Mucosa of rectum (tissue), 2 donors: Measurements from ENCODE around the gene FHAD1.

ENCODE experiments used
- H3K27ac ChIP-seq, 2 donors: one replicate each; pipeline ENCODE4 v1.7.0; 2013; ENCODE audit warnings: inconsistent platforms in 2 of 2, low read depth in 2 of 2, low read length in 2 of 2
- H3K27me3 ChIP-seq, 2 donors: one replicate each; pipeline ENCODE4 v1.7.0; 2013; ENCODE audit warnings: low read length in 2 of 2; ENCODE audit not compliant: control insufficient read depth in 2 of 2, insufficient read depth in 2 of 2
- H3K36me3 ChIP-seq, 2 donors: one replicate each; pipeline ENCODE4 v1.7.0; 2013; ENCODE audit warnings: low read length in 2 of 2; ENCODE audit not compliant: control insufficient read depth in 2 of 2, insufficient read depth in 2 of 2
- H3K4me1 ChIP-seq, 2 donors: one replicate each; pipeline ENCODE4 v1.7.0; 2013; ENCODE audit warnings: low read length in 2 of 2, mild to moderate bottlenecking in 1 of 2; ENCODE audit not compliant: control insufficient read depth in 2 of 2, insufficient read depth in 2 of 2
- H3K4me3 ChIP-seq, 2 donors: one replicate each; pipeline ENCODE4 v1.7.0; 2013; ENCODE audit warnings: low read length in 2 of 2
- H3K9ac ChIP-seq, 2 donors: one replicate each; pipeline ENCODE4 v1.7.0; 2013; ENCODE audit warnings: low read length in 2 of 2, low read depth in 1 of 2, mild to moderate bottlenecking in 1 of 2
- H3K9me3 ChIP-seq, 2 donors: one replicate each; pipeline ENCODE4 v1.7.0; 2013; ENCODE audit warnings: low read length in 2 of 2; ENCODE audit not compliant: control insufficient read depth in 2 of 2
- donor health status: healthy.
- donor health status: Normal muscosa, but diverticular disease.

FHAD1 gene

DNA sequence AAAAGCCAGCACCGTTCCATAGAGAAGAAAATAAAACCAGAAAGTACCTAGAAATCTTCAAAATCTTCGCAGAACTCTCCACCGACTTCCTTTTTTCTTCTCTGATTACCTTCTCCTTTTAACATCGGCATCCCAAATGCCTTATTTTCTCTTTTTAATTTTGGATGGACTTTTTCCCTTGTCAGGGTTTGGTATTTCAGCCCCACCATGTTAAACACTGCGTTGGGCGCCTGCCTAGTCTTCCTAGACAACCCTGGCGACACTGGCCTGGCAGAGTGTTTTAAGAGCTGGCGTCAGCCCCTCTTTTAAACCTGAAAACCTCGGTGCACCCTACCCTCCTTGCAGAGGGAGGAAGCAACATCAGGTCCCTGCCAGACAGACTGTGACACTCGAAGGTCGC is 96.7 kb downstream of the FHAD1 start:
- no peaks in the 10 kb centered on the region for H3K27me3 ChIP-seq
- H3K4me3 ChIP-seq: no peak overlapping the region
- H3K27ac ChIP-seq: no peak overlapping the region
- H3K4me1 ChIP-seq: peaks cover 14 to 41% of the 10 kb centered on the region in 2 donors
- no peaks in the 10 kb centered on the region for H3K9me3 ChIP-seq
- H3K9ac ChIP-seq: no peak overlapping the region
- H3K36me3 ChIP-seq: no peaks in the 10 kb centered on the region

DNA sequence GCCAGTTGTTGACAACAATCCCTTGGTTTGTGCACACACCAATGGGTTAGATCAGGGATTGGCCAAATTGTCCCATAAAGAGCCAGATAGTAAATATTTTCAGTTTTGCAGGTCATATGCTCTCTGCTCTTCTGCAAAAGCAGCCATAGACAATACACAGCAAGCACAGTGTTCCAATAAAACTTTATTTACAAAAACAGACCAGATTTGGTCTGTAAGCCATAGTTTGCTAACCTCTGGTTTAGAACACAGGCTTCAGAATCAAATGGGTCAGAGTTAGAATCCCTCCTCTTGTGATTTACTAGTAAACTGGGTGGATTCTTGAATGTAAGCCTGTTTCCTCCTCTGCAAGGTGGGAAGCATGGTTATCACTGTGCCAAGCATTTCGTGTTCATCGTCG is 97.4 kb downstream of the FHAD1 start:
- H3K9me3 ChIP-seq: no peaks in the 10 kb centered on the region
- no peak overlapping the region for H3K27ac ChIP-seq
- H3K9ac ChIP-seq: no peak overlapping the region
- H3K27me3 ChIP-seq: no peaks in the 10 kb centered on the region
- no peak overlapping the region for H3K4me3 ChIP-seq
- peaks cover 11 to 34% of the 10 kb centered on the region in 2 donors for H3K4me1 ChIP-seq
- H3K36me3 ChIP-seq: no peaks in the 10 kb centered on the region

DNA sequence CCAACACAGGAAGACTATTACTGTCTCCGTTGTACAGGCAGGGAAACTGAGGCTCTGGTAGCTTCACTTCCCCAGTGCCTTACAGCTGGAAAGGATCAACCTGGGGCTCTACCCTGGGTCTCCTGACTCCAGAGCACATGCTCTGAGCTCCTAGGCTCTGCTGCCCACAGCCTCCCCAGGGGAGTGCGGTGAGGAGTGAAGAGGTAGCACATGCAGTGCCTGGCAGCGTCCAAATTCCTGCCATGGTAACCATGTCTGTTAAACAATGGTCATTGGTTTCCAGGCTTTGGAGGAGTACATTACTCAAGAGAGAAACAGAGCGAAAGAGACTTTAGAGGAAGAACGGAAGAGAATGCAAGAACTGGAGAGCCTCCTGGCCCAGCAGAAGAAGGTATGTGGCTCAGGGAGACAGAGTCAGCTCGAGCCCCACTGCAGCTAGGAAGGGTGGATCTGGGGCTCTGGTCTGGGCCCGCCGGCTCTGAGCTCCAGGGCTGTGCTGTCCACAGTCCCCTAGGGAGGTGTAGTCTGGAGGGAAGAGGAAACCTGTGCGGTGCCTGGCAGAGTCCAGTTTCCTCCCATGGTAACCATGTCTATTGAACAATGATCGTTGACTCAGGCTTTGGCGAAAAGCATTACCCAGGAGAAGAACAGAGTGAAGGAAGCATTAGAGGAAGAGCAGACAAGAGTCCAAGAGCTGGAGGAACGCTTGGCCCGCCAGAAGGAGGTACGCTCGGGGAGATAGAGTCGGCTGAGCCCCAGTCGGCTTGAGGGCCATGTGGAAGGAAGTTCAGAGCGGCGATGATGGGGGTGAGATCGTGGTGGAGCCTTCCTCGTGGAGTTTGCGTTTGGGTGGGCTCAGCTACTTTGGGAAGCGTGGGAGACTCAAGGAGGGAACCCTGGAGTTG is 98.0 kb downstream of the FHAD1 start:
- Histone ChIP-seq H3K27ac (peak overlapping the region in 1 of 2 donors; percentile 55), H3K4me1 (peaks cover 16 to 37% of the 10 kb centered on the region in 2 donors), H3K36me3 (no peaks in the 10 kb centered on the region), H3K9ac (no peak overlapping the region), H3K9me3 (no peaks in the 10 kb centered on the region), H3K4me3 (no peak overlapping the region), H3K27me3 (no peaks in the 10 kb centered on the region)

DNA sequence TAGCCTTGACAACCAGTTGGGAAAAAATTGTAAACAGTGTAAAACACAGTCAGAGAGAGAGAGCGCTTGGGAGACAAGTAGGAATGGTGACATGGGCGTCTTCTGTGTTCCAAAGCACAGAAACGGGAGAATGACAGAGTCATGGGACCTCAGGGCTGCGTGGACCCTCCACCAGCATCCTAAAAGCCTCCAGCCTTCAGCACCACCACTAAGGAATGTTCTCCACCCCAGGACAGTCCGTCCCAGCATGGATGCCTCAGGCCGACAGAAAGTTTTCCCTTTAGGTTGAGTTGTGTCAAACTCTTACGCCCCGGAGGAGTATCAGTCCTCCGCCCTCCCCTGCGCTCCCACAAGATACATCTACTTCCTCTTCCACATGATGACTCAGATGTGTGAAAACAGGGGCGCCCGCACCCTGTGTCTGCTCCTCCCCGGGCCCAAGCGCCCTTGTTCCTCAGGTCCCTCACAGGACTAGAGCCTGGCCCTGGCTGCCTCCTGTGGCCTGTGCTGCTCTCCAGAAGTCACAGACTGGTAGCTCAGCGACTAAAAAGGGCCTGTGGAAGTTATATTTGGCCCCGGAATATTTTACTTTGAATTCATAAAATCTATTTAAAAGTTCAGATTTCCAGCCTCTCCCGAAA is 98.8 kb downstream of the FHAD1 start:
- H3K4me3 ChIP-seq: no peak overlapping the region
- H3K4me1 ChIP-seq: peaks cover 21 to 40% of the 10 kb centered on the region in 2 donors
- no peaks in the 10 kb centered on the region for H3K9me3 ChIP-seq
- H3K9ac ChIP-seq: peak overlapping the region in 1 of 2 donors; percentile 29
- H3K27ac ChIP-seq: peak overlapping the region; percentile 9 to 55
- no peaks in the 10 kb centered on the region for H3K36me3 ChIP-seq
- no peaks in the 10 kb centered on the region for H3K27me3 ChIP-seq

DNA sequence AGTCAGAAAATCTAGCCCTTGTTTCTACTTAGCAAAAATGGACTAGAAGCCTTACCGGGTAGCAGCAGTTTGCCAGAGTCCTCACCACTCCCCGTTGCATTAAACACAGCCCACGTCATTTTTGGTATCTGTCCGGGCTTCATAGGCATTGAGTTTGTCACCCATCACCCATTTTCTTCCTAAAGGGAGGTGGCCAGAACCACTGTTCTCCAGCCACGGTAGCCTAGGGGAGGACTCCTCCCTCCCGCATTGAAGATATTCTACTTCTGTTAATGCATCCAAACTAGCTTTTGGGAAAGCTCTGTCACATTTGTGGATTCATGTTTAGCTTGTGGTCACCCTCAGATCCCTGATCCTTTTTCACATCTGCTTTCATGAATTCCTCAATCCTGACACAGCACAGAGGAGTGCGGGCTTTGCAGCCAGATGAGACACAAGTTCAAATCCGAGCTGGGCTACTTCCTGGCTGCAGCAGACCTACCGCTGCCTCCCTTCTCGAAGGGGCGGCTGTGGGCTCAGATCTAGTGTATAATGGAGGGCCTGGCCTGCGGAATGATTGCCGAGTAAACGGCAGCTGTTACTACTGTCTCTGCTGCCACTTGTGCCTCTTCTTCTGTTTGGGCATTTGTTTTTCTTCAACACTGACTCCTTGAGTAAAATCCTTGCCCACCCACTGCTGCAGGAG is 99.5 kb downstream of the FHAD1 start:
- Histone ChIP-seq H3K9me3 (no peaks in the 10 kb centered on the region), H3K4me3 (no peak overlapping the region), H3K27ac (peak overlapping the region in 1 of 2 donors; percentile 9), H3K36me3 (no peaks in the 10 kb centered on the region), H3K9ac (no peak overlapping the region), H3K27me3 (no peaks in the 10 kb centered on the region), H3K4me1 (peaks cover 23 to 41% of the 10 kb centered on the region in 2 donors)

DNA sequence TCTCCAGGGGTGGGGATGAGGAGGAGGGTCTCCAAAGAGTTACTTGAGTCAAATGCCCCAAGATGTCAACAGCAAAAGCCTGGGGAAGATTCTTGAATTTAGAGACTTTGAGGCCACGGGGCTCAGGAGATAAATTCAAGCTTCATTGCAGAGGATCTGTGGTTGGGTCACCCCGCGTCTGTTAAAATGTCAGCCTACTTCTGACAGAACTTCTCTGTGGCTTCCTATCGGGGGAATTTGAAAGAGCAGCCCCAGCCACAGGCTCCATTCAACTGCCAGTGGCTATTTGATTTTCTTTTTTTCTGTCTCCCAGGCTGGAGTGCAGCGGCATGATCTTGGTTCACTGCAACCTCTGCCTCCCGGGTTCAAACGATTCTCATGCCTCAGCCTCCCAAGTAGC is 100.2 kb downstream of the FHAD1 start:
- Histone ChIP-seq H3K4me1 (peaks cover 24 to 42% of the 10 kb centered on the region in 2 donors), H3K36me3 (no peaks in the 10 kb centered on the region), H3K9me3 (no peaks in the 10 kb centered on the region), H3K4me3 (no peak overlapping the region), H3K27ac (no peak overlapping the region), H3K9ac (no peak overlapping the region), H3K27me3 (no peaks in the 10 kb centered on the region)

DNA sequence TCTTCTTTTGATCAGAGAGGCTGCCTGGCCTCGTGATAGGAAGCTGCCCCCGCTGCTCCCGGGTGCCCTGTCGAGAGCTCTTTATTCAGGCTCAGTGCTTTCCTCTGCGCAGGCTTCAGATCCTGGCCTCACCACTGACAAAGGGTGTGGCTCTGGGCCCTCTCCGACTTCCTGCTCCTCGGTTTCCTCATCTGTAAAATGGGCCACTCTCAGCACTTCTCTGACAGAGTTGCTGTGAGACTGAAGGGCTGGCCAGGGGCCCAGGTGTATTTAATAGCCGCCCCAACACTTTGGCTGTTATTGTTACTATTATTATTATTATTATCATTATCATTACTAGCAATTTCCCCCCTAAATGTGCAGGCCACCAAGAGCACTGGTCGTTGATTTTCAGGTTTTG is 101.6 kb downstream of the FHAD1 start:
- peaks cover 24 to 46% of the 10 kb centered on the region in 2 donors for H3K4me1 ChIP-seq
- H3K9ac ChIP-seq: no peak overlapping the region
- no peak overlapping the region for H3K4me3 ChIP-seq
- H3K36me3 ChIP-seq: no peaks in the 10 kb centered on the region
- no peak overlapping the region for H3K27ac ChIP-seq
- H3K27me3 ChIP-seq: no peaks in the 10 kb centered on the region
- H3K9me3 ChIP-seq: no peaks in the 10 kb centered on the region

DNA sequence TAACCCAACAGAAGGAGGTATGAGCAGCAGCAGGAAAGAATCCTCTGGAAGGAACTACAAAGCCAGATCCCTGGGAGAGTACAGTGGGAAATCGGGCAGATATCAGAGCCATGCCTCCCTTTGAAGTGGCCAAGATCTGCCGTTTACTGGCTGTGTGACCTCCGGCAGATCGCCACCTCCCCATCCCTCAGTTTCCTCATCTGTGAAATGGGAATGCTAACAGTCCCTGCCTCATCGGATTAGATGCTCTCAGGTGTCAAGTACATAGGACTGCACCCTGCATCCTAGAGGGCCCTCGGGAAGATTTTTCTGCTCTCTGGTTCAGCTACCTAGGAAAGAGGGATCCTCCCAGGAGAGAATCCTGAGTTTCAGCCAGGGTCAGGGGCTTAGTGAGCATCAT is 102.1 kb downstream of the FHAD1 start:
- H3K4me1 ChIP-seq: peaks cover 24 to 46% of the 10 kb centered on the region in 2 donors

DNA sequence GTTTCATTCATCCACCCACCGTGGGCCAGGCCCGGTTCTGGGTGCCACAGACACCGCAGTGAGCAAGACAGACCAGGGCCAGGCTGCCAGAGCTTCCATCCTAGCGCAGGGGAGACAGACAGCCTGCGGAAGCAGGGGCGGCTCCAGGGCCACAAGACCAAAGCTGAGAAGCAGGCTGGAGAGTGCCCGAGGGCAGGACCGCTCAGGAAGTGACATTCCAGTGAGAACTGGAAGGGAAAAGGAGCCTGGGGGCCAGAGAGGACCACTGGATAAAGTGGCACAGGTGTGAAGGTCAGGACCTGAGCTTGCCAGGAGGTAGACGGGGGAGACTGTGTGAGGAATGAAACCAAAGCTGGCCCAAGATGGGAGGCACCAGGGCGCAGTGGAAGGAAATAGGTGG is 103.1 kb downstream of the FHAD1 start:
- peak overlapping the region in 1 of 2 donors; percentile 24 for H3K9ac ChIP-seq
- H3K4me1 ChIP-seq: peaks cover 24 to 45% of the 10 kb centered on the region in 2 donors
- no peak overlapping the region for H3K4me3 ChIP-seq
- H3K27ac ChIP-seq: peak overlapping the region; percentile 75 to 80
- no peaks in the 10 kb centered on the region for H3K9me3 ChIP-seq
- H3K27me3 ChIP-seq: no peaks in the 10 kb centered on the region
- H3K36me3 ChIP-seq: no peaks in the 10 kb centered on the region

More for the DNA sequence above, 102.1 kb downstream of the FHAD1 start:
- no peaks in the 10 kb centered on the region for H3K36me3 ChIP-seq
- H3K27me3 ChIP-seq: no peaks in the 10 kb centered on the region
- H3K9ac ChIP-seq: no peak overlapping the region
- H3K4me3 ChIP-seq: no peak overlapping the region
- H3K27ac ChIP-seq: peak overlapping the region in 1 of 2 donors; percentile 1
- H3K9me3 ChIP-seq: no peaks in the 10 kb centered on the region
